NCI-H226 (cell line): ENCODE results near the gene HOXA4.

ENCODE experiments used
- DNase-seq: peaks from one replicate; pipeline ENCODE4 v3.0.0-alpha.2; 2015

HOXA4 gene

DNA sequence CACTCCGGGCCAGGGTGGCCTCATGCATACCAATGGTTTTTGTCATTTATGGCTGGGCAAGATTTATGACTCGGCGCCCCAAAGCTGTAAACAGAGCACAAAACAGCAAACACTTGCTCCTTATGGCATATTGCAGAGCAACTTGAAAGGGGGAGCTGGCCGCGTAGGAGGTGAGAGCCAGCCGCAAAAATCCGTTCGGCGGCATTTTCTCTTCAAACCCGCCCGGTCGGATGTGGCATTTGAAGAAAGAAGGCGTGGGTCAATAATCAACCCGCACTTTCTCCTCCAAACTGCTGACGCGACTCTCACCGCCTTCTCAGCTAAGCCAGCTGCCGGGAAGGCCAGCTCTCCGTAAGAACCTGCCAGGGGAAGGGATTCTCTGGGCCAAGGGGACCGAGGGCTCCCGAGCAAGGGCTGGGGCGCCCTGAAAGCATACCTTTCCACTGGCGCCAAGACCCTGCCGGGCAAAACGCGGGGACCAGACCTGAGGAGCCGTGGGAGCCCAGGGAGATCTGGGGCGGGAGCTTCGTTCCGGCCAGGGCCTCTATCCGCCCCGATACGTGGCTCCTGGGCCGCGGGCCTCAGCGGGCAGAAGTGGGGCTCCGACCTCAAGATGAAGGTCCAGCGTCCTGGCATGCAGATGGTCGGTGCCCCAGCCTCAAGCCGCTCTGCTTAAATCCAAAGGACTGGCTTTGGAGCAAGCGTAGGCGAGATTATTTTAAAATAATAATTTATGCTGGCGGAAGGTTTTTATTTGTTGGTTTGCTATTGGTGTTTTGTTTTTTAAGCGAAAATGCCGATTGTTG is 15.1 kb downstream of the HOXA4 start:
- DNase-seq = peak; percentile 84

DNA sequence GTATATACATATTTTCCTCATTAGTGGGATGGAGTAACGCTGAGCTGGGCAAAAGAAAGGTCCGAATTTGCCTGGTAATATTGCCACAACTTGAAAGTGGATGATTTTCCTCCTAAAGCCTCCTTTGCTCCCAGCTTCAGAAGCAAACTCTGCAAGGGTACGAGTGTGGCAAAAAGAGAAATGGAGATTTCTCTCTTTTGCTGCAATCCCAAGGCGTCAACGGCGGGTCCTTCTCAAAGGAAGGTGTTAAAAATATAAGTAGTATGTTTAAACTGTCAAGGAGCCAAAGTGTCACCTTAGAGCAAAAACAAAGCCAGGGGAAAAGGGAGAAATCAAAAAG is 15.7 kb downstream of the HOXA4 start:
- DNase-seq = no peak

GRCh38 chr7:27113991-27114769 is 16.4 kb downstream of the HOXA4 start:
- peak; percentile 93 for DNase-seq

DNA sequence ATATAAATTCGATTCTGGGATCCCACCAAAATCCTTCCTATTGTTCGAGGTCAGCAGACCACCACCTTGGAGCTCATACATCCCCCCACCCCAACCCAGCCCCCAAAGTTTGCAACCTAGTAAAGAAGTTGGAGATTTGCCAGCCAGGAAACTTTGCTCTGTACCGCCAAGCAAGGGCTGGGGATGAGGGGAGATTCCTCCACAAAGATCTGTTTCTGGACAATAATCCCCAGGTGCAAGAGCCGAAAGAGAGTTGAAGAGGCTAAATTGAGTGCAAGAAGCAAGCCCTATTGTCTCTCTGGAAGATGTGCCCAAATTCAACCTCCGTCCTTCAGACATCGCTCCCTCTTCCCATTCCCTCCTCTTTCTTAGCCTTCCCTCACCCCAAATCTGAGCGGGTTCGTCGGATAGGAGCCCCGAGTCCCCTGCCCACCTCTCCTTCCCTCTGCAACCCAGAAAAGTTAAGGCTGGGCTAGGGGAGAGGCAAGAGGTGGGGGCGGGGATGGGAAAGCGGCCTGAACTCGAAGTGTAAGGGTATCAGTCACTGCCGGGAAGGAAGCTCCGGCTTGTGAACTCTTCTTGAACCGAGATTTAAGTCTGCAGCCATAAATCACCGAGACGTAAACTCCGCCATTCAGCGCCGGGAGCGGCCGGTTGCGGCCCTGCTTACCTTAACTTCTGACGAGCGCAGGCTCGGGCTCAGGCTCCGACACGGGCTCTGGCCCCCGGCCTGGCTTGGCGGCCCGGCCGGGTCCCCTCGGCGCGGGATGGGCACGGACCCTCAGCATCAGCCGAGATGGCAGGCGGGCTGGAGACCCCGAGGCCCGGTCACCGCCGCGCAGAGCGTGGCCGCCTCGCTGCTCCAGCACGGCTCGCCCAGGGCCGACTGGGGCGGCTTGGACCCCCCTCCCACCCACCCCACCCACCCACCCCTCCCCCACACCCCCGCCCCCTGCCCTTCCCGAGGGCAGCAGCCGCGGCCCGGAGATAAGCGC is 17.3 kb downstream of the HOXA4 start:
- peak; percentile 95 for DNase-seq

- no peak for DNase-seq
Measured at GRCh38 chr7:27112361-27112760, 18.2 kb downstream of the HOXA4 start.

- DNase-seq = no peak
Measured at GRCh38 chr7:27111751-27112277, 18.7 kb downstream of the HOXA4 start.

- peak; percentile 97 for DNase-seq
Measured at GRCh38 chr7:27111042-27111750, 19.4 kb downstream of the HOXA4 start.

DNA sequence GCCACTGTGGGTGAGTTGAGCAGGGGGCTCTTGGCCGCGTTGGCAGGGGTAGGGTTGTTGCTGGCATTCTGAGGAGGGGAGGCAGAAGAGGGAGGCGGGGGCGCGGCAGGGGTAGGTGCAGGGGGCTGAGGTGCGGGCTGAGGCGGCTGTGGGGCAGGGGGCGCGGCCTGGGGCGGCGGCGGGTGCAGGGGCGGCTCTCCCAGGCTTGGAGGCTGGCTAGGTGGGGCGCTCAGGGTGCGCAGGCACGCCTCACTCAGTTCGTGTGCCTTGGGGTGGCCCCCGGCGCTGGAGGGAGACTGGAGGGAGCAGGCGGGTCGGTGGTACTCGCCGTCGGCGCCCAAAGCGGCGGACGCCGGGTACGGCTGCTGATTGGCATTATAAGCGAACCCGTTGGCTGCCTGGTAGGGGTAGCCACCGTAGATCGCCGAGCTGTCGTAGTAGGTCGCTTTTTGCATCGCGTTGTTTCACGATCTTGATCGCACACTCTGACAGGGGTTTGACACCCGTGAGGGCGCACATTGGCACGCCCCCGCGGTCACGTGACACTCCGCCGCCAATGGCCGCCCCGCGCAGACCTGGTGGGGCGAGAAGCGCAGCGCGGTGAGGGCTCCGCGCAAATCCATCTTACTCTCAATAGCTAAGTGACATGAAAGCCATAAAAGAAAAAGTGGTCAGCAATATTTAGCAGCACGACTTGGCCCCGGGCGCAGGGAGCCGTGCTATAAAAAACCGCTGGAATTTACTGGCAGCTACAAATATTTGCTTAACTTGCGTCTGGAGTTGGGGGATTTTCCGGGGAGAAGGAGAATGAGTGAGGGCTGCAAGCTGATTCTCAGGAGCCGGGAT is 20.1 kb downstream of the HOXA4 start:
- DNase-seq = peak; percentile 97

GRCh38 chr7:27109466-27110185 is 20.9 kb downstream of the HOXA4 start:
- no peak for DNase-seq

DNA sequence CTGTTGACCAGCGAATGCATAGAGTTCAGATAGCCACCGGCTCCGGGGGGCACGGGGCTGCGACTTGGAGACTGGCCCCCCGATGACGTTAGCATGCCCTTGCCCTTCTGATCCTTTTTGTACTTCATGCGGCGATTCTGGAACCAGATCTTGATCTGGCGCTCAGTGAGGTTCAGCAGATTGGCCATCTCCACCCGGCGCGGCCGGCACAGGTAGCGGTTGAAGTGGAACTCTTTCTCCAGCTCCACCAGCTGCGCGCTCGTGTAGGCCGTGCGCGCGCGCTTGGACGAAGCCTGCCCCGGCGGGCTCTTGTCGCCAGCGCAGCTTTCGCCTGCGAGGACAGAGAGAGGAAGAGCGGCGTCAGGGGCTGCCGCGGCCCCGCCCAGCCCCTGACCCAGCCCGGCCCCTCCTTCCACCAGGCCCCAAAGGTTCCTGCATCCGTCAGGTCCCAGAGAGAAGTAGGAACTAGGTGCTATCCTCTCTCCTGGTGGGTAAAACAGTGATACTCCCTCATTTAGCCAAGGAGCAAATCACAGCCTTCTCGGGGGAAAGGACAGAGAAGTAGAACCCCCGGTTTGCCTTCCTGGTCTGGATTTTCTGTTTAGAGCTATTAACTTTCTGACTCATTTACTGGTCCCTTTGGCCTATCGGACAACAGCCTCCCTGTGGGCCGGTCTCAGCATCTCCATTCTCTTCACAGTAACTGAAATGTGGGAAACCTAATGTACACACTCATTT is 22.0 kb downstream of the HOXA4 start:
- DNase-seq = peak; percentile 88

DNA sequence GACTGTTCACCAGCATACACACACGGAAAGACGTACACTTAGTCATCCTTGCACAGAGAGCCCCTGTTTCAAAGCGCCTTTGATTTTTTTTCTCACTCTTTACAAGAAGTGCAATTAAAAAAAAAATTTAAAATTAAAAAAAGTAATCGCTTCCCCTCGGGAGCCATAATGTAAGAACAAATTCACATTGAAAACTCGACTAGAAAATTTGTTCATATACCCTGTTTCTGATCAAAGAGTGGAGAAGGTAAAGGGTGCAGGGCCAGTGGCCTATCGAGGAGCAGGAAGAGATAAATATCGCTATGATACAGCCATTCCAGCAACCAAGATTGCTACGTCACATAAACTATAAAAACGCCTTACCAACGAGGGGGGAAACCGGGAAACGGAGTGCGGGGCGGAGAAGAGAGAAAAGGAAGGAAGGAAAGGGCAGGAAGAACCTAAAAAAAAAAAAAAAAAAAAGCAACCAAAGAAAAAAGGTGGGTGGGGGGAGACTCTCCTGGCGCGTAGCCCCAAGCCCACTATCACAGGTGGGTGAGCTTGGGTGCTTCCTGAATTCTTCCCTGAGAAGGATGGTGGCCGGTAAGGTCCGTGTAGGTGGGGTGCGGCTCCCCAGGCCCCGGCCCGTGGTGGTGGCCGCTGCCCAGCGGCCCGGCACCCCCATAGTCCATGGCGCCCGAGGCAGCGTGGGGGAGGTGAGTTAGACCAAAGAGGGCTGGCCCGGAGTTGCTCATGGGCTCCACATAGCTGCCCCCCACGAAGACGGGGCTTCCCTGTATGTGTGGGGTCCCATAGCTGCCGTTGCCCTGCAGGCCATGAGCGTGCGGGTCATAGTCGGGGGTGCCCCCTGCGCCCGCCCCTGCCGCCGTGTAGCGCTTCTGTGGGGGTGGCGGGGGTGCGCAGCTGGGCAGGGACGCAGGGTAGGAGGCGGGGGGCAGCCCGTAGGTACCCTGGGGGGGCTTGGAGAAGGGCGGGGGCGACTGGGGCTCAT is 22.9 kb downstream of the HOXA4 start:
- DNase-seq = peak; percentile 84

DNA sequence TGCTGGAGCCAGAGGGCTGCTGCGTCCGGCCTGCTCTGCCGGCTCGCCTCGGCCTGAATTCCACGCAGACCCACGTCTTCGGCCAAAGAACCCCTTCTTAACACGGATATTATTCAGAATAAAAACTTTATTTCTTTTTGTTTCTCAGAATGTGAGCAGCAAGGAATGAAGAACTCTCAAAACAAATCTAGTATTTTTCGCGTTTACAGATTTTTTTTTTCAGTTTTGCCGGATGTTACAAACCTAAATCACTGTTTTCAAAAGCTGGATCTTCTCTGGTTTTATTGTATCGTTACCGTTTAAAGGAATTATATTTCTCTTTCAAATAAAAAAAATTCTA is 23.7 kb downstream of the HOXA4 start:
- DNase-seq = no peak

DNA sequence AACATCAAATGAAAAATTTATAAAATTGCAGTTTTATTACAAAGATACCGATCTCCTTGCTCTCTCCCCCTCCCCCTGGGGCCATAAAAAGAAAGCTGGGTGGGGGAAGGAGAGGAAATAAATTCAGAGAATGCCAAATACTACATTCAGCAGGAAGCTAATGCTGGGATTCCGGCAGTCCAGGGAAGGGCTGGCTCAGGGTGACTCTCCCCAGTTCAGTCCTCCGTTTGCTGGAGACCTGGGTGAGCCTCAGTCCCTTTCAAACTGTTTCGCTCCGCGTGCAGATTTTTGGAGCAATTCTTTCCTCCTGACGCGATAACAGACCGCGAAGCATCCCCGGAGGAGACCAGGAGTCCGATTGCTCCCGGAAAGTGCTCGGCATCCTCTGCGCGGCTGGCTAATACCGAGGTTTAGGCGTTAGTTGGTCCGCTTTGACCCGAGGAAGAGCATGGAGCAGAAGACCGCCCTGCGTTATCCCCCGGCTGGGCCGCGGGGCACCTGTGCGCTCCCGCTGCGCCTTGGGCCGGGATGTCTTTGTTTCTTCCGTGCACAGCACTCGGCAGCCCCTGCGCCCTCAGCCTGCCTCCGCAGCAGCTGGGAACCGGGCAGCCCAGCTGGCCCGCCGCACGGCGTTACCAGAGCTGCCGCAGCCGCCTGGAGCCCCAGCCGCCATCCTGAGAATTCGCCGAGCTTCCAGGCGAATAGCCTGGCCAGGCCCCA is 24.2 kb downstream of the HOXA4 start:
- peak; percentile 50 for DNase-seq

- DNase-seq = no peak
Measured at GRCh38 chr7:27105301-27106031, 25.1 kb downstream of the HOXA4 start.

DNA sequence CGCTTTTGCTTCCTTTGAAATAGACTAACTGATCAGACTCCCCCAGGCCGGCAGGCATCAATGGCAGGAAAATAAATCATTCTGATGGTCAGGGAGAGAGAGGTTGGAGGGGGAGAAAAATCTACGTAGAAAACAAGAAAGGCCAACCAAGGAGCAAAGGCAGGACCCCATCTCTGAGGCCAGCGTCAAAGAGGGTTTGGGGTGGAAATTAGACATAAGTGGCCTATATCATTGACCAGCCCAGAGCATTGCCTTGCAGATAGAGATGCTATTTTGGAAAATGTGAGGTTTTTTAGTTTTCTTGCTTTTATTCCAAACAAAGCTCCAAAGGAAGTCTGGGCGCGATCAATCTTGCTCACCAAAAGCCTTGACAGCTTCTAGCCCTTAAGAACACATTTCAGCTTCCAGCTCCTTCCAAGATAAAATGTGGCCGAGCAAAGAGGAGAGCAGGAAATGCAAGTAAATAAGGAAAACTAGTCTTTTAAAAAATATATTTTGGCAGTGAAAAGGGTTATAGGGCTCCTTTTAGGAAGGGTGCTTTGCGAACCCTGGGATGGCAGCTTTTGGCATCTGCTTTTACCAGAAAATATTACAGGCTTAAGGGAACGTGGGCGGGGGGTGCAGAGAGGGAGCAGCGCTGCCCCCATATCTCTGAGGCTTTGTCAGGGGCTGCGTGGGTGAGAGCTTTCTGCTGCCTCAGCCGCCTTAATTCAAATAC is 26.1 kb downstream of the HOXA4 start:
- peak; percentile 63 for DNase-seq

GRCh38 chr7:27103489-27104226 is 26.9 kb downstream of the HOXA4 start:
- DNase-seq = peak; percentile 66
